ENCODE data around the gene PPIB.

DNA sequence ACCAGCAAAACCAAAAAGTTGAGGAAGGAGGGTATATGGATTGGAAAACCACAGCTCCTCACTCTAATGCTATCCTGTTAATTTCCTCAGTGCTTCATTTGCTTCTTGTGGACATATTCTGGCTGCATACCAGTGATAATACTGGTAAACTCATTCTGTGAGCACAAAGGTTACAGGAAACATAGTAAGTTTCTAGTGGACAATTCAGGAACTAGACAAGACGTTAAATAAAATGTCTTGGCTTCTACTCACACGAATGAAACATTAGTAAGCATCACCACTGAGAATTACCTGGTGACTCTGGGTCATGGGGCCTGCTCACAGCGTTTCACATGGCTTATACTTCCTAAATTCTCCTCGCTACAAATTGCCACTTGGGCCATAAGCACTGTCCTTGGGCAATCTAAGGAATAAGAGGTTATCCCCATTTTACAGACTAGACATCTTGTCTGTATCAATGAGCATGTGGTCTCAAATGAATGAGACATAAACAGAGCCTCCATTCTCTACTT lies 20.1 kb upstream of the PPIB start:
- no peak for TF ChIP-seq CTCF (IDR thresholded peaks at IDR 0.05)
- no peak for TF ChIP-seq POLR2A (IDR thresholded peaks at IDR 0.05)

Data from right lobe of liver (tissue), 4 donors.